Loucy (cell line): ENCODE data around the gene RHOB.

Experiments
- EZH2phosphoT487 ChIP-seq: fragments of 200-600 bp; IDR thresholded peaks from 2 replicates; pipeline ENCODE4 v1.6.1; 2018; ENCODE audit warnings: antibody characterized with exemption, mild to moderate bottlenecking, moderate library complexity, borderline replicate concordance
- TF ChIP-seq, protein P1 (sequence below): fragments of 200-600 bp; sonication (generic); conservative IDR thresholded peaks from 2 replicates; pipeline ENCODE4 v1.5.1; 2014; ENCODE audit warnings: mild to moderate bottlenecking, antibody characterized with exemption, low read length

DNA sequence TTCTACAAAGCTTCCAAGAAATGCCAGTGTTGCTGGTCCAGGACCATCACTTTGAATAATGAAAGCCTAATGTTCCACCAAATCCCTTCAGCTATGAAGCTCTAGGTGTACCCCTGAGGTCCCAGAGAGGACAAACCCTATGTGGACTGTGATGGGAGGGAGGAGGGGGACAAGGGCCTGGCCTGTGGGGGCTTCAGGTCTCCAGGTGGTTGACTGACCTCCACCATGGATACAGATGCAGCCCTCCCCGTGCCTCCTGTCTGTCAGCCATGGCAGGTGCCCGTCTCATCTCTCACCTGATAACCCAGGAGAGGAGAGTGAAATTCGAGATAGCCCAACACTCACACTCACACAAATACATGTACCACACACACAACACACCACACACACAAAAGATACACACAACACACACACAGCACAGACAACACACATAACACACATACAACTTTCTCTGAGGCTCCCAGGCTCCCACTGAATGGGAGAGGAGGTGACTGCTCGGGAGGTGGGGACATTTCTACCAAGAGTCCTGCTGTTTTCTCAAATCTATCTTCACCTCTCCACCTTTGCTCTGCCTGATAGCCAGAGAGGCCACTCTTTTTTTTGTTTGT, 12.8 kb upstream of the RHOB start:
- TF ChIP-seq, protein P1, sequence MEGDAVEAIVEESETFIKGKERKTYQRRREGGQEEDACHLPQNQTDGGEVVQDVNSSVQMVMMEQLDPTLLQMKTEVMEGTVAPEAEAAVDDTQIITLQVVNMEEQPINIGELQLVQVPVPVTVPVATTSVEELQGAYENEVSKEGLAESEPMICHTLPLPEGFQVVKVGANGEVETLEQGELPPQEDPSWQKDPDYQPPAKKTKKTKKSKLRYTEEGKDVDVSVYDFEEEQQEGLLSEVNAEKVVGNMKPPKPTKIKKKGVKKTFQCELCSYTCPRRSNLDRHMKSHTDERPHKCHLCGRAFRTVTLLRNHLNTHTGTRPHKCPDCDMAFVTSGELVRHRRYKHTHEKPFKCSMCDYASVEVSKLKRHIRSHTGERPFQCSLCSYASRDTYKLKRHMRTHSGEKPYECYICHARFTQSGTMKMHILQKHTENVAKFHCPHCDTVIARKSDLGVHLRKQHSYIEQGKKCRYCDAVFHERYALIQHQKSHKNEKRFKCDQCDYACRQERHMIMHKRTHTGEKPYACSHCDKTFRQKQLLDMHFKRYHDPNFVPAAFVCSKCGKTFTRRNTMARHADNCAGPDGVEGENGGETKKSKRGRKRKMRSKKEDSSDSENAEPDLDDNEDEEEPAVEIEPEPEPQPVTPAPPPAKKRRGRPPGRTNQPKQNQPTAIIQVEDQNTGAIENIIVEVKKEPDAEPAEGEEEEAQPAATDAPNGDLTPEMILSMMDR = no peak
- no peak for TF ChIP-seq EZH2phosphoT487
